Vagina (tissue), 2 donors: Measurements from ENCODE around the gene TAF1B.

Experiments used
- POLR2A ChIP-seq, 2 donors: fragments of 450-650 bp; IDR thresholded peaks; one replicate each; pipeline ENCODE4 v1.6.1; 2017; ENCODE audit warnings: antibody characterized with exemption in 2 of 2, mild to moderate bottlenecking in 2 of 2, moderate library complexity in 2 of 2
- POLR2AphosphoS5 ChIP-seq, 2 donors: sonication (generic); formaldehyde crosslinking; IDR thresholded peaks; one replicate each; pipeline ENCODE4 v1.9.0; 2017; ENCODE audit warnings: antibody characterized with exemption in 2 of 2, mild to moderate bottlenecking in 2 of 2, low read depth in 1 of 2; ENCODE audit not compliant: insufficient read depth in 1 of 2
- TF ChIP-seq, protein P1 (sequence below), 3 experiments: fragments of 450-650 bp in 2 of 3; fragments of 200-600 bp in 1 of 3; sonication (generic) in 1 of 3; IDR thresholded peaks; one replicate each; pipeline ENCODE4 v1.5.1; 2017 to 2019; ENCODE audit warnings: antibody characterized with exemption in 3 of 3, mild to moderate bottlenecking in 2 of 3, moderate library complexity in 2 of 3

GRCh38 chr2:9952286-9952737, 109.0 kb downstream of the TAF1B start:
- TF ChIP-seq POLR2A (IDR thresholded peaks at IDR 0.05) (no peak), POLR2AphosphoS5 (IDR thresholded peaks at IDR 0.05; ENCODE audit: insufficient read depth in 1 of 2, low read depth in 1 of 2) (no peak)
- TF ChIP-seq, protein P1, sequence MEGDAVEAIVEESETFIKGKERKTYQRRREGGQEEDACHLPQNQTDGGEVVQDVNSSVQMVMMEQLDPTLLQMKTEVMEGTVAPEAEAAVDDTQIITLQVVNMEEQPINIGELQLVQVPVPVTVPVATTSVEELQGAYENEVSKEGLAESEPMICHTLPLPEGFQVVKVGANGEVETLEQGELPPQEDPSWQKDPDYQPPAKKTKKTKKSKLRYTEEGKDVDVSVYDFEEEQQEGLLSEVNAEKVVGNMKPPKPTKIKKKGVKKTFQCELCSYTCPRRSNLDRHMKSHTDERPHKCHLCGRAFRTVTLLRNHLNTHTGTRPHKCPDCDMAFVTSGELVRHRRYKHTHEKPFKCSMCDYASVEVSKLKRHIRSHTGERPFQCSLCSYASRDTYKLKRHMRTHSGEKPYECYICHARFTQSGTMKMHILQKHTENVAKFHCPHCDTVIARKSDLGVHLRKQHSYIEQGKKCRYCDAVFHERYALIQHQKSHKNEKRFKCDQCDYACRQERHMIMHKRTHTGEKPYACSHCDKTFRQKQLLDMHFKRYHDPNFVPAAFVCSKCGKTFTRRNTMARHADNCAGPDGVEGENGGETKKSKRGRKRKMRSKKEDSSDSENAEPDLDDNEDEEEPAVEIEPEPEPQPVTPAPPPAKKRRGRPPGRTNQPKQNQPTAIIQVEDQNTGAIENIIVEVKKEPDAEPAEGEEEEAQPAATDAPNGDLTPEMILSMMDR (IDR thresholded peaks at IDR 0.05), result no peak
